ENCODE measurements around the gene NFE2L3.

DNA sequence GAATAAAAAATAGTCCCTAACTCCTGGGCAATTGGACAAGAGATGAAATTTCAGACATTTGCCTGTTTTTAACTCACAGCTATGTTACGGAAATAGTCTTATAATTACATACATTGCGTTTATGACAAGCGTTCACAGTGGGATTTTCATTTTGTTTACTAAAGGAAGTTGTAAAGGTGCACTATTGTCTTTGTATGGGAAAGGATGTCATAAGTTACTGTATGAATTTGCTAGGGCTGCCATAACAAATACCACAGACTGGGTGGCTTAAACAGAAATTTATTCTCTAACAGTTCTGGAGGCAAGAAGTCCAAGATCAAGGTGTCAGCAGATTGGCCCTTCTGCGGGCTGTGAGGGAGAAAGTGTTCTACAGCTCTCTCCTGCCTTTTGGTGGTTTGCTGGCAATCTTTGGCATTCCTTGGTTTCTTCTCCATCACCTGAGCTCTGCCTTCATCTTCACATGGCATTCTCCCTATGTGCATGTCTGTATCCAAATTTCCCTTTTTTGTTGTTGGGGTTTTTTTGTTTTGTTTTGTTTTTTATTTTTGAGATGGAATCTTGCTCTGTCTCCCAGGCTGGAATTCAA is 5.6 kb downstream of the NFE2L3 start:
- no peak for TF ChIP-seq GATA2 (IDR thresholded peaks at IDR 0.05; ENCODE audit: low read depth, low read length)
- TF ChIP-seq GATA3 (IDR thresholded peaks at IDR 0.05; ENCODE audit: low read depth, low read length) = no peak

All from SH-SY5Y (cell line).